ENCODE data around the gene MACROD1.

MACROD1 gene

DNA sequence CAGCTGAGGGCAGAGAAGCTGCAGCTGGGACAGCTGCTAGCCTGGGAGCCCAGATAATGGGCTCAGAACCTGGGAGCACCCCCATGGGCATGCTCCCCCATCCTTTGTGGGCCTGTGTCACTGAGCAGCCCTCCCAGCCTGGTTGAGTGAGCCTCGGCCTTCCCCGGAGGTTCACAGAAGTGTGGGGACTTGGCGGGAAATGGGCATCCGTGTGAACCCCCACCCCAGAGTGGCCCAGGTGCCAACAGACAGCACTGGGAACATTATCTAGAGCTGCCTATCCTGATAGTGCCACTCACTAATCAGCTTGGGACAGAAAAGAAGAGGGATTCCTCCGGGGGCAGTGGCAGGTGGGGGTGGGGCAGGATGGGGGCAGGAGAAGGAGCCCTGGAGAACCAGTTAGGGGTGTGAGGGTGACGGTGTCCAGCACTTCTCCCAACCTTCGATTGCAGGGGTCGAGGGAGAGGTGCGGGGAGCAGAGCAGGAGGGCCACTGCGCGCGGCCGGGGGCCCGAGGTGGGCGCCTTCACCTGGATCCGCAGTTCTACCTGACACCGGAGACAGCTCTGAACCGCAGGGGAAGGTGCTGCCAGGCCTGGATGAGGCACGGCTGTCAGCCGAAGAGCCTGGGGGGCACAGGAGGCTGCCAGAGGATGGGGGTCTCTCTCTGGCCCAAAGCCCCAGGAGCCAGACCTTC lies 97.1 kb downstream of the MACROD1 start:
- TF ChIP-seq, protein P1, sequence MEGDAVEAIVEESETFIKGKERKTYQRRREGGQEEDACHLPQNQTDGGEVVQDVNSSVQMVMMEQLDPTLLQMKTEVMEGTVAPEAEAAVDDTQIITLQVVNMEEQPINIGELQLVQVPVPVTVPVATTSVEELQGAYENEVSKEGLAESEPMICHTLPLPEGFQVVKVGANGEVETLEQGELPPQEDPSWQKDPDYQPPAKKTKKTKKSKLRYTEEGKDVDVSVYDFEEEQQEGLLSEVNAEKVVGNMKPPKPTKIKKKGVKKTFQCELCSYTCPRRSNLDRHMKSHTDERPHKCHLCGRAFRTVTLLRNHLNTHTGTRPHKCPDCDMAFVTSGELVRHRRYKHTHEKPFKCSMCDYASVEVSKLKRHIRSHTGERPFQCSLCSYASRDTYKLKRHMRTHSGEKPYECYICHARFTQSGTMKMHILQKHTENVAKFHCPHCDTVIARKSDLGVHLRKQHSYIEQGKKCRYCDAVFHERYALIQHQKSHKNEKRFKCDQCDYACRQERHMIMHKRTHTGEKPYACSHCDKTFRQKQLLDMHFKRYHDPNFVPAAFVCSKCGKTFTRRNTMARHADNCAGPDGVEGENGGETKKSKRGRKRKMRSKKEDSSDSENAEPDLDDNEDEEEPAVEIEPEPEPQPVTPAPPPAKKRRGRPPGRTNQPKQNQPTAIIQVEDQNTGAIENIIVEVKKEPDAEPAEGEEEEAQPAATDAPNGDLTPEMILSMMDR (IDR thresholded peaks at IDR 0.05) = no peak
- Histone ChIP-seq H3K4me3 (no peak overlapping the region), H3K36me3 (no peaks in the 10 kb centered on the region), H3K27me3 (peaks cover 0 to 30% of the 10 kb centered on the region in 2 donors), H3K9me3 (no peaks in the 10 kb centered on the region), H3K27ac (no peak overlapping the region), H3K4me1 (no peaks in the 10 kb centered on the region)
- intact Hi-C loops (cut with DNase I; ENCODE audit: low total_unique reads) = no loop called here
- no peak for DNase-seq

DNA sequence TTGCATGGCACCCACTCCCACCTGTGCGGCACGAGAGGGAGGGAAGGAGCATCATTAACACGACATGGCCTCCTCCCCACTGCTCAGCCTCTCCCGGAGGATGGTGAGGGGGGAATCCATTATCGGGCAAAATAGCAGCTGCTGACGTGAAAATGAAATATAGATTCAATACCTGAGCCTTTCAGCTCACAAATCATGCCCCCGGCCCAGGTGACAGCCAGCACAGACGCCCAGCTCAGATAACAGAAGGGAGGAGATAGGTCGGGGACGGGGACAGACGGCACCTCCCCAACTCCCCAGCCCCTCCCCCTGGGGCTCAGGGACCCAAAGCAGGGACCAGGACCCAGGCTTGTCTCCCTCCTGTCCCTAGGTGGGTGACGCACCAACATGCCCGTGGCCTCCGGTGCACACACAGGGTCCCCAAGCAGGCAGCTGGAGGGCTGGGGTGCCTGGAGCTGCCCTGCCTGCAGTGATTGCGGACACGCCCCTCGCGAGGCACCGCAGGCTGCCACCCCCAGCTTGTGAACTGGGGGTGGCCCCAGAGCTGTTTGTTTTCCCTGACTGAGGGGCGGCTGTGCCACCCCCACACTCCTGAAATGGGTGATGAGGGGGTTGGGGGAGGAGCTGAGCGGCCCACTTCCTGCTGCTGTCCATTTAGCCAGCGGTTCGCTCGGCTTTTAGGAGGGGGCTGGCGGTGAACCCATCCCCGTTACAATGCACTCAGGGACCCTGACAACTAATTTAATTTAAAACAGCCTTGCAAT lies 98.5 kb downstream of the MACROD1 start:
- H3K36me3 ChIP-seq = no peaks in the 10 kb centered on the region
- intact Hi-C loops (cut with DNase I; ENCODE audit: low total_unique reads) = no loop called here
- TF ChIP-seq, protein P1 (IDR thresholded peaks at IDR 0.05) = no peak
- no peak for DNase-seq
- no peaks in the 10 kb centered on the region for H3K4me1 ChIP-seq
- peaks cover 0 to 42% of the 10 kb centered on the region in 2 donors for H3K27me3 ChIP-seq
- H3K4me3 ChIP-seq = no peak overlapping the region
- no peak overlapping the region for H3K27ac ChIP-seq
- no peaks in the 10 kb centered on the region for H3K9me3 ChIP-seq

DNA sequence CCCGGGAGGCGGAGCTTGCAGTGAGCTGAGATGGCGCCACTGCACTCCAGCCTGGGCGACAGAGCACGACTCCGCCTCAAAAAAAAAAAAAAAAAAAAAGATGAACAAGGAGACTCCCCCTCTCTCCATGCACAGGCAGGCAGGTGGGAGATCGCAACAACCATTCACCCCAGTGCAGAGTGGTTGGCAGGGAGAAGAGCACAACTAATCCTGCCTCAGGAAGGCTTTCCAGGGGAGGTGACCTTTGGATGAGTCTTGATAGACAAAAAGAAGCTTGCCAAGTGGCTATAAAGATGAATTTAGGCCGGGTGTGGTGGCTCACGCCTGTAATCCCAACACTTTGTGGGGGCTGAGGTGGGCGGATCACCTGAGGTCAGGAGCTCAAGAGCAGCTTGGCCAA lies 100.2 kb downstream of the MACROD1 start:
- no peaks in the 10 kb centered on the region for H3K9me3 ChIP-seq
- H3K4me3 ChIP-seq = no peak overlapping the region
- no peaks in the 10 kb centered on the region for H3K36me3 ChIP-seq
- H3K4me1 ChIP-seq = peaks cover 0 to 10% (median 6%) of the 10 kb centered on the region in 4 donors
- DNase-seq = no peak
- intact Hi-C loops (cut with DNase I; ENCODE audit: low total_unique reads) = no loop called here
- peaks cover 0 to 56% of the 10 kb centered on the region in 2 donors for H3K27me3 ChIP-seq
- H3K27ac ChIP-seq = no peak overlapping the region
- TF ChIP-seq, protein P1 (IDR thresholded peaks at IDR 0.05) = no peak

DNA sequence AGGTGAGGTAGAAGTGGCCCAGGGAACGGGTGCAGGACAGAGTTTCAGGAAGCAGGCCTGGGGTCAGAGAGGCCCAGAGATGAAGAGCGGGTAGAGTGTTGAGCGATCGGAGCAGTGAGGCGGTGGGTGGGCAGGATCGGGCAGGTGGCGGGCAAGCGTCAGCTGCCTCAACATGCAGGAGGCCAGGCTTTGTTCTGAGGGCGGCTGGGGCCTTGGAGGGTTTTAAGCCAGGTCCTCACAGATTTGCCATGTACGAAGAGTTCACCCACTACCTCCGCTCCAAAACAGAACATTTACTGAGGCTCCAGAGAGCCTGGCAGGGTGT lies 100.8 kb downstream of the MACROD1 start:
- peaks cover 0 to 56% of the 10 kb centered on the region in 2 donors for H3K27me3 ChIP-seq
- TF ChIP-seq, protein P1 (IDR thresholded peaks at IDR 0.05) = no peak
- intact Hi-C loops (cut with DNase I; ENCODE audit: low total_unique reads) = no loop called here
- H3K27ac ChIP-seq = no peak overlapping the region
- no peaks in the 10 kb centered on the region for H3K36me3 ChIP-seq
- DNase-seq = no peak
- H3K4me1 ChIP-seq = peaks cover 0 to 15% (median 8%) of the 10 kb centered on the region in 4 donors
- H3K9me3 ChIP-seq = no peaks in the 10 kb centered on the region
- H3K4me3 ChIP-seq = no peak overlapping the region

DNA sequence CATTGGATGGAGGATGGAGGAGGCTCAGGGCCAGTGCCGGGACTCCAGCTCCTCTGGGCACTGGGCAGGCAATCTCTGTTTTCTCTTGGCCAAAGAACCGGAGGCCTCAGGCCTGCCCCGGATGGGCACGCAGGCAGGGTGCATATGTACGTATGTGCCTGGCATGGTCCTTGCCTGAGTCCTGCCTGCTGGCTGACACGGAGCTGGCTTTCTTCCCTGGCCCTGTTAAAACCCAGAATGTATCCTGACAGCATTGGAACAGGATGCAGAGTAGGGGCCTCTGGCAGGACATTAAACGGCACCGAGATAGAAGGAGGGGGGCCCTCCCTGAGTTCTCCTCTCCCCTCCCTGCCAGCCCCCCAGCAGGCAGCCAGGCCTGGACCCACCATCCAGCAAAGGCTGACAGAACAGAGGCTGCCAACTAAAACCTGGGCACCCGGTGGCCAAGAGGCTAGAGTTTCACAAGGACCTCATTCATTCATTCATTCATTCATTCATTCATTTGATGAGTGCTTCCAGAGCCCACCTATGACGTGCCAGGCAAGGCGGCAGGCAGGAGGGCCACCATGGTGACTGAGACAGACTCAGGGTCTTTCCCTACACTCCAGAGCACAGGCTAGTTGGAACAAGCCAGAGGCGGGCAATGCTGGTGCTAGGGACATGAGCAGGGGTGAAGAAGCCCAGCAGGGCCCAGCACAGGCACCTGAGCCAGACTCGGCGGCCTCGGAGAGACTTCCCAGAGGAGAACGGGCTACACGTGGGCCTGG lies 101.4 kb downstream of the MACROD1 start:
- no peak overlapping the region for H3K27ac ChIP-seq
- intact Hi-C loops (cut with DNase I; ENCODE audit: low total_unique reads) = no loop called here
- DNase-seq = no peak
- H3K4me1 ChIP-seq = peaks cover 0 to 15% (median 8%) of the 10 kb centered on the region in 4 donors
- no peaks in the 10 kb centered on the region for H3K36me3 ChIP-seq
- TF ChIP-seq, protein P1 (IDR thresholded peaks at IDR 0.05) = no peak
- H3K27me3 ChIP-seq = peaks cover 0 to 56% of the 10 kb centered on the region in 2 donors
- no peaks in the 10 kb centered on the region for H3K9me3 ChIP-seq
- no peak overlapping the region for H3K4me3 ChIP-seq

Data from tibial artery (tissue), 4 donors.